WI38 (cell line): ENCODE results near the gene RIMKLA.

Experiments used
- H3K4me3 ChIP-seq: 2 replicates; pipeline ENCODE4 v1.5.1; 2011; ENCODE audit warnings: low read depth, mild to moderate bottlenecking, control low read depth, low read length
- TF ChIP-seq, protein P1 (sequence below): IDR thresholded peaks from 2 replicates; pipeline ENCODE4 v1.5.1; 2012; ENCODE audit warnings: low read depth, mild to moderate bottlenecking, control low read depth, low read length

Gene RIMKLA

DNA sequence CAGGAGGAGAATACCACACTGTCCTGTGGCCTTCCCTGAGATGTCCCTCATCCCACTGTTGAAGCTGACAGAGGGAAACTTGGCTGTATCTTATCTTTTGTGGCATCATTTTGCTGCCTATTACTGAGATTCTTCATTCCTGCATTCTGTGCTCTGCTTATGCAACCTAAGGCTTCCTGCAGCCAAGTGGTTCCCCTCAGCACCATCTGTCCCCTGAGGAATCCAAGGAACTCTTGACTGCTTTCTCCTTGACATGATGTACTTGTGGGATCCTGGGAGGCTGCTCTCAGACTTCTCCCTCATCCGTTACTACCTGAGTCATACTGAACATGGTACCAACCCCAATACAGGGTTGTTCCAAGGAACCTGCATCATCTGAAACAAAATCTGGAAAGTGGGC, 21.1 kb upstream of the RIMKLA start:
- H3K4me3 ChIP-seq = no peak overlapping the region
- TF ChIP-seq, protein P1, sequence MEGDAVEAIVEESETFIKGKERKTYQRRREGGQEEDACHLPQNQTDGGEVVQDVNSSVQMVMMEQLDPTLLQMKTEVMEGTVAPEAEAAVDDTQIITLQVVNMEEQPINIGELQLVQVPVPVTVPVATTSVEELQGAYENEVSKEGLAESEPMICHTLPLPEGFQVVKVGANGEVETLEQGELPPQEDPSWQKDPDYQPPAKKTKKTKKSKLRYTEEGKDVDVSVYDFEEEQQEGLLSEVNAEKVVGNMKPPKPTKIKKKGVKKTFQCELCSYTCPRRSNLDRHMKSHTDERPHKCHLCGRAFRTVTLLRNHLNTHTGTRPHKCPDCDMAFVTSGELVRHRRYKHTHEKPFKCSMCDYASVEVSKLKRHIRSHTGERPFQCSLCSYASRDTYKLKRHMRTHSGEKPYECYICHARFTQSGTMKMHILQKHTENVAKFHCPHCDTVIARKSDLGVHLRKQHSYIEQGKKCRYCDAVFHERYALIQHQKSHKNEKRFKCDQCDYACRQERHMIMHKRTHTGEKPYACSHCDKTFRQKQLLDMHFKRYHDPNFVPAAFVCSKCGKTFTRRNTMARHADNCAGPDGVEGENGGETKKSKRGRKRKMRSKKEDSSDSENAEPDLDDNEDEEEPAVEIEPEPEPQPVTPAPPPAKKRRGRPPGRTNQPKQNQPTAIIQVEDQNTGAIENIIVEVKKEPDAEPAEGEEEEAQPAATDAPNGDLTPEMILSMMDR = no peak

DNA sequence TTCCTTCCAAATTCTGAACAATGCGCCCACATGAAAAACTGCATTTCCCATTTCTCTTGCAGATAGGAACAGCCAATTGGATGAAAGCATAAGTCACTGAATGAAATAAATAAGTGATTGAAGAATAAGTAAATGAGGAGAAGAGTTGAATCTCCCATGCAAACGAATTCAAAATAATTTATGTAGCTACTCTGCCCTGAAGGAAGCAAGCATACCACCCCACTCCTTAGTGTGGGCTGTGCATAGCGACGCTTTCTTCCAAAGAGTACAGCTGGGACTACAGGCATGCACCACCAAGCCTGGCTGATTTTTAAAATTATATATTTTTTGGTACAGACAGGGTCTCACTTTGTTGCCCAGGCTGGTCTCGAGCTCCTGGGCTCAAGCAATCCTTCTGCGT, 16.5 kb upstream of the RIMKLA start:
- no peak overlapping the region for H3K4me3 ChIP-seq
- TF ChIP-seq, protein P1 = no peak

DNA sequence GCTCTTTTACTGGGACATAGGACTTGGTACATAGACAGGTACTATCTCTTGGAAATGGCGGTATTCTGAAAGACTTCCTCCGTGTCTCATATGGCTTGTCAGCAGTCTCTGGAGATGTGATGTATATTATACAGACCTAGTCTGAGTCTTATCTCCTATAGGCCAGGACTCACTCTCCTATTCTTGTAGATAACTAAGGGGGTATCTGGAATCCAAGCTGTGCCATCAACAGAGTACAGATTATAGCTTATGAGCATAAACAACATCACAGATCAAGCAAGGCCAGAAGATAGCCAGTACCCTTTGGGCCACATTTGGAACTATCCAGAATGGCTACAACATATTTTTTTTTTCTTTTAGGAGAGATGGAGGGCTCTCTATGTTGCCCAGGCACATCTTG, 16.1 kb upstream of the RIMKLA start:
- H3K4me3 ChIP-seq = no peak overlapping the region
- TF ChIP-seq, protein P1 = no peak

DNA sequence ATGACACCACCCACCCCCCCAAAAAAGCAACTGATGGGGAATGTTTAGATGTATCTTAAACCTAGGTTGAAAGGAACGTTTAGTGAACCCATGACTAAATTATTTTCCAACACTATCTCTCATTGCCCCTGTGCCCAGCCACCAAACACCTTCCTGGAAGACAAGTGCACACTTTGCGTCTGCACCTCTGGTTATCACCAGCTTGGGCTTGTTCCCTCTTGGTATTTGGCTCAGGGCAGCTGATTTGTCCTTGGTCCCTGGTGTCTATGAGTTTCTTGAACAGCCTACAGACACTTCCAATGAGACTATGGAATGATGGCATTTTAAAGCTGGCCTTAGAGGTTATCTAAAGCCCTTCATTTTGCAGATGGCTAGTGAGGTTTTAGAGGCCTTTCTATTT, 15.5 kb upstream of the RIMKLA start:
- H3K4me3 ChIP-seq = no peak overlapping the region
- TF ChIP-seq, protein P1 = no peak

DNA sequence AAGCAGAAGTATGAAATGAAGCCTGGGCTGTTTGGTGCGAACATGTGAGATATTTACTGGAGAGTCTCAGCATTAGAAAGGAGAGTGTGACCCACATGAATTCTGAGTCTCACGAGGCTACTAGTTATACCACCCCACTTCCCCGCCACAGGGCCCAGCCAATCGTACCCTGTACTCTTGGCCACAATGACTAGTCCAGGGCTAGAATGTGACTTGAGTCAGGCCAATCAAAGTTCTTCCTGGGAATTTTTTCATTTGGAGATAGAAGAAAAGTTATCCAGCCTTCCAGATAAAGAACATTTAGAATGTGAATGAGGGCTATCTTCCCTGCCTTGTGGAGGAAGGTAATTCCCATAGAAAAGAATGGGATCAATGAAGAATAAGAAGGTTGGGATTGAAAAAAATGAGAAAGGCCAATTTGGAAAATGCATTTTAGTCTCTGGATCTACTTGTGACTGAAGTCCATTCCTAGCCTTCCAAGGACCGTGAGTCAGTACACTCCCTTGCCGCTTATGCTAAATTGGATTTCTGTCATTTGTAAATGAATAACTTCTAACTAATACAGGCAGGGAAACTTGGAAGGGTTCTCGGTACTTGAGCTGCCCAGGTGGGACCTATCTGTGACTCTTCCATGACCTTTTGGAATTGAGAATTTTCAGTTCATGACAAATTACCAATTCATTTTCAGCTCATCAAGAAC, 12.3 kb upstream of the RIMKLA start:
- TF ChIP-seq, protein P1 = no peak
- no peak overlapping the region for H3K4me3 ChIP-seq

DNA sequence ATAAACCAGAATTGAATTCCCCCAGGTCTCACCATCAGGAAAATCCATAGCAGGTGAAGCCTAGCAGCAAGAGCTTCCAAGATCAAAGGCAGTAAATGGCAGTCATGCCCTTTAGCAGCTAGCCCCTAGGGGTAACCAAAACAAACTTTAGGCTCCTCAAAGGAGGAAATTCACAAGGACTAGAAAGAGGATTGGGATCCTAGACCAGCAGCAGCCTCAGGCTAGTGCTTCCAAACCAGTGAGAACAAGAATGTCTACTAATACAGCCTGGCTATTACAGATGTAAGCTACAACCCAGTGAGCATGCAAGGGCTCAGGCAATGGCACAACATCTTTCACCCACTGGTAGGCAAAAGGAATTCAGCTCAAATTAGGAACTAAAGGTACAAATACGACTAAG, 11.1 kb upstream of the RIMKLA start:
- no peak overlapping the region for H3K4me3 ChIP-seq
- TF ChIP-seq, protein P1 = no peak

DNA sequence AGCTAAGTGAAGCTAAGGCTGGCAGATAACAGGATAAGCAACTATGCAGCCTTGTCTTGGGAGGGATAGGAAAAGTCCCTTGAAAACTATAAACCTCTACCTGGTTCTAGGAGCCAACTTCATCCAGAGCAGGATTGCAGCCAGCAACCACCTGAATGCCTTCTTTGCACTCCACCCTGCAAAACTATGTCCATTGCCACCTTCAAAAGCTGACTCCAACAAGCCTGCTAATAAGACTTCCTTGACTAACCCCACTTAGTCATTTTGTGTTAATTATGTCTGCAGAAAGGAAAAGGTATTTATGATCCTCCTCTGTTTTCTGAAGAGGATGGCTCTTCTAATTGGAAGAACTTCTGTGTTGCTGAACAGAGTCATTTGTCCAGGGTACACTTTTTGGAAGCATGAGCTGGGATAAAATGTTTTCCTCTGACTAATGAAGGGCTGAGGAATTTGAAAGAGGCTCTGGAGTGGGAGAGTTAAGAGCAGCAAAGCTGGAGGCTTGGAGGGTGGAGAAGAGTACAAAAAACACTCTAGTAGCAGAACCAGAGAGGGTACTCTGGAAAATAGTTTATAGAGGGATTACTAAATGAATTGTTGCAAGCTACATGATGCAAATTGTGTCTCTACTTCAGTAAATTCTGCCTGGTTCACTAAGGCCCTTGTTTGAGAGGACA, 9.6 kb upstream of the RIMKLA start:
- TF ChIP-seq, protein P1 = no peak
- H3K4me3 ChIP-seq = no peak overlapping the region
